ENCODE measurements around the gene NHP2.

The NHP2 gene

GRCh38 chr5:178192244-178192643 lies 38.6 kb upstream of the NHP2 start:
- 94% methylated on average over 2 of the region's 2 CpGs for WGBS
- H3K4me3 ChIP-seq (ENCODE audit: insufficient read depth in 1 of 2, low read depth in 1 of 2, low read length in 2 of 2) = no peak overlapping the region

GRCh38 chr5:178191661-178192060 lies 38.0 kb upstream of the NHP2 start:
- Histone ChIP-seq H3K27me3 (ENCODE audit: control insufficient read depth in 1 of 2, insufficient read depth in 1 of 2, low read length in 2 of 2) (peaks cover 21 to 23% of the 10 kb centered on the region in 2 experiments), H3K4me3 (ENCODE audit: insufficient read depth in 1 of 2, low read depth in 1 of 2, low read length in 2 of 2) (no peak overlapping the region), H2BK12ac (ENCODE audit: low read length in 2 of 2) (no peak overlapping the region), H3K4ac (ENCODE audit: low read depth in 1 of 2, low read length in 2 of 2) (no peak overlapping the region), H3K23ac (ENCODE audit: low read length in 2 of 2) (no peak overlapping the region), H3K18ac (ENCODE audit: low read depth in 1 of 2, low read length in 2 of 2) (no peak overlapping the region), H3K4me2 (ENCODE audit: low read length, poor library complexity, severe bottlenecking) (no peak overlapping the region), H3K27ac (ENCODE audit: low read length, poor library complexity, severe bottlenecking) (no peak overlapping the region), H3K4me1 (ENCODE audit: control insufficient read depth, insufficient read depth, low read depth, low read length) (no peaks in the 10 kb centered on the region), H4K91ac (ENCODE audit: low read length) (no peak overlapping the region), H2BK120ac (ENCODE audit: low read depth, low read length) (no peak overlapping the region), H3K9ac (ENCODE audit: low read length) (no peak overlapping the region), H2BK5ac (ENCODE audit: low read depth, low read length, poor library complexity, severe bottlenecking) (no peak overlapping the region), H3K14ac (ENCODE audit: low read length in 2 of 2) (no peak overlapping the region), H3K36me3 (ENCODE audit: control insufficient read depth in 1 of 2, insufficient read depth in 2 of 2, low read depth in 1 of 2, low read length in 2 of 2) (no peaks in the 10 kb centered on the region), H2AK5ac (ENCODE audit: low read length, severe bottlenecking) (no peak overlapping the region), H2BK15ac (ENCODE audit: low read depth, poor library complexity, severe bottlenecking) (no peak overlapping the region), H4K8ac (ENCODE audit: low read length) (no peak overlapping the region), H3K79me1 (replicated peaks; ENCODE audit: low read length, poor library complexity, severe bottlenecking) (no peaks in the 10 kb centered on the region), H3K9me3 (ENCODE audit: control insufficient read depth, low read length) (no peaks in the 10 kb centered on the region), H2AFZ (ENCODE audit: low read depth, low read length) (no peak overlapping the region)
- DNase-seq = no peak
- WGBS = 83% methylated on average over 1 of the region's 4 CpGs

More at GRCh38 chr5:178192244-178192643, 38.6 kb upstream of the NHP2 start:
- no peak overlapping the region for H4K8ac ChIP-seq (ENCODE audit: low read length)
- no peaks in the 10 kb centered on the region for H3K79me1 ChIP-seq (replicated peaks; ENCODE audit: low read length, poor library complexity, severe bottlenecking)
- no peak overlapping the region for H4K91ac ChIP-seq (ENCODE audit: low read length)
- H3K9me3 ChIP-seq (ENCODE audit: control insufficient read depth, low read length) = no peaks in the 10 kb centered on the region
- DNase-seq = no peak
- no peak overlapping the region for H2AK5ac ChIP-seq (ENCODE audit: low read length, severe bottlenecking)
- no peak overlapping the region for H2BK15ac ChIP-seq (ENCODE audit: low read depth, poor library complexity, severe bottlenecking)
- H3K27ac ChIP-seq (ENCODE audit: low read length, poor library complexity, severe bottlenecking) = no peak overlapping the region
- no peak overlapping the region for H3K4ac ChIP-seq (ENCODE audit: low read depth in 1 of 2, low read length in 2 of 2)
- H2BK120ac ChIP-seq (ENCODE audit: low read depth, low read length) = no peak overlapping the region
- no peak overlapping the region for H3K18ac ChIP-seq (ENCODE audit: low read depth in 1 of 2, low read length in 2 of 2)
- no peak overlapping the region for H2BK5ac ChIP-seq (ENCODE audit: low read depth, low read length, poor library complexity, severe bottlenecking)
- H3K23ac ChIP-seq (ENCODE audit: low read length in 2 of 2) = no peak overlapping the region
- H2AFZ ChIP-seq (ENCODE audit: low read depth, low read length) = no peak overlapping the region
- no peak overlapping the region for H3K4me2 ChIP-seq (ENCODE audit: low read length, poor library complexity, severe bottlenecking)
- H3K14ac ChIP-seq (ENCODE audit: low read length in 2 of 2) = no peak overlapping the region
- H2BK12ac ChIP-seq (ENCODE audit: low read length in 2 of 2) = no peak overlapping the region
- no peaks in the 10 kb centered on the region for H3K4me1 ChIP-seq (ENCODE audit: control insufficient read depth, insufficient read depth, low read depth, low read length)
- H3K27me3 ChIP-seq (ENCODE audit: control insufficient read depth in 1 of 2, insufficient read depth in 1 of 2, low read length in 2 of 2) = peaks cover 21 to 23% of the 10 kb centered on the region in 2 experiments
- H3K36me3 ChIP-seq (ENCODE audit: control insufficient read depth in 1 of 2, insufficient read depth in 2 of 2, low read depth in 1 of 2, low read length in 2 of 2) = no peaks in the 10 kb centered on the region
- H3K9ac ChIP-seq (ENCODE audit: low read length) = no peak overlapping the region

DNA sequence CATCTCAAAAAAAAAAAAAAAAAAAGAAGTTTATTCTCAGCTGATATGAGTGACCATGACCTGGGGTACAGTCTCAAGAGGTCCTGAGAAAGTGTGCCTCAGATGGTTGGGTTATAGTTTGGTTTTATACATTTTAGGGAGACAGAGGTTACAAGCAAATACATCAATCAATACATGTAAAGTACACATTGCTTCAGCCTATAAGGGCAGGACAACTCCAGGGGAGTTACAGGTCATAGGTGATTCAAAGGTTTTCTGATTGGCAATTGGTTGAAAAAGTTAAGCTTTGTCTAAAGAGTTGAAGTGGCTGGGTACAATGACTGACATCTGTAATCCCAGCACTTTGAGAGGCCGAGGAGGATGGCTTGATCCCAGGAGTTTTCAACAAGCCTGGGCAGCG lies 35.7 kb upstream of the NHP2 start:
- H3K9me3 ChIP-seq (ENCODE audit: control insufficient read depth, low read length) = no peaks in the 10 kb centered on the region
- H3K4me2 ChIP-seq (ENCODE audit: low read length, poor library complexity, severe bottlenecking) = no peak overlapping the region
- no peak overlapping the region for H2AFZ ChIP-seq (ENCODE audit: low read depth, low read length)
- no peak overlapping the region for H3K4me3 ChIP-seq (ENCODE audit: insufficient read depth in 1 of 2, low read depth in 1 of 2, low read length in 2 of 2)
- H3K14ac ChIP-seq (ENCODE audit: low read length in 2 of 2) = no peak overlapping the region
- H2BK5ac ChIP-seq (ENCODE audit: low read depth, low read length, poor library complexity, severe bottlenecking) = no peak overlapping the region
- 44% methylated on average over 2 of the region's 2 CpGs for WGBS
- H3K4me1 ChIP-seq (ENCODE audit: control insufficient read depth, insufficient read depth, low read depth, low read length) = no peaks in the 10 kb centered on the region
- H4K8ac ChIP-seq (ENCODE audit: low read length) = no peak overlapping the region
- H2BK12ac ChIP-seq (ENCODE audit: low read length in 2 of 2) = no peak overlapping the region
- no peak for DNase-seq
- H3K18ac ChIP-seq (ENCODE audit: low read depth in 1 of 2, low read length in 2 of 2) = no peak overlapping the region
- H3K27me3 ChIP-seq (ENCODE audit: control insufficient read depth in 1 of 2, insufficient read depth in 1 of 2, low read length in 2 of 2) = peaks cover 7 to 17% of the 10 kb centered on the region in 2 experiments
- no peak overlapping the region for H3K27ac ChIP-seq (ENCODE audit: low read length, poor library complexity, severe bottlenecking)
- no peak overlapping the region for H2BK120ac ChIP-seq (ENCODE audit: low read depth, low read length)
- H4K91ac ChIP-seq (ENCODE audit: low read length) = no peak overlapping the region
- no peak overlapping the region for H2AK5ac ChIP-seq (ENCODE audit: low read length, severe bottlenecking)
- H3K9ac ChIP-seq (ENCODE audit: low read length) = no peak overlapping the region
- no peak overlapping the region for H2BK15ac ChIP-seq (ENCODE audit: low read depth, poor library complexity, severe bottlenecking)
- H3K4ac ChIP-seq (ENCODE audit: low read depth in 1 of 2, low read length in 2 of 2) = no peak overlapping the region
- H3K23ac ChIP-seq (ENCODE audit: low read length in 2 of 2) = no peak overlapping the region
- H3K79me1 ChIP-seq (replicated peaks; ENCODE audit: low read length, poor library complexity, severe bottlenecking) = no peaks in the 10 kb centered on the region
- no peaks in the 10 kb centered on the region for H3K36me3 ChIP-seq (ENCODE audit: control insufficient read depth in 1 of 2, insufficient read depth in 2 of 2, low read depth in 1 of 2, low read length in 2 of 2)

- Histone ChIP-seq H3K27ac (ENCODE audit: low read length, poor library complexity, severe bottlenecking) (no peak within 1 kb of the TSS), H2AK5ac (ENCODE audit: low read length, severe bottlenecking) (no peak within 1 kb of the TSS)
- WGBS = 94% methylated on average over 15 of the region's 27 CpGs
These were observed 33.3 kb upstream of the NHP2 start, which contains the start of gene GMCL2 for GRCh38 chr5:178187014-178187413. GMCL2 (minus strand) TSS chr5:178187371; CDS start chr5:178187299, 72 bp downstream.

More at GRCh38 chr5:178187014-178187413, 33.3 kb upstream of the NHP2 start, which contains the start of gene GMCL2:
- H2BK5ac ChIP-seq (ENCODE audit: low read depth, low read length, poor library complexity, severe bottlenecking) = no peak within 1 kb of the TSS
- no peak within 1 kb of the TSS for H2AFZ ChIP-seq (ENCODE audit: low read depth, low read length)
- no peaks in the 10 kb centered on the region for H3K4me1 ChIP-seq (ENCODE audit: control insufficient read depth, insufficient read depth, low read depth, low read length)
- no peak within 1 kb of the TSS for H3K14ac ChIP-seq (ENCODE audit: low read length in 2 of 2)
- no peaks in the 10 kb centered on the region for H3K36me3 ChIP-seq (ENCODE audit: control insufficient read depth in 1 of 2, insufficient read depth in 2 of 2, low read depth in 1 of 2, low read length in 2 of 2)
- H3K4ac ChIP-seq (ENCODE audit: low read depth in 1 of 2, low read length in 2 of 2) = no peak within 1 kb of the TSS
- no peak within 1 kb of the TSS for H3K9ac ChIP-seq (ENCODE audit: low read length)
- no peak within 1 kb of the TSS for H3K23ac ChIP-seq (ENCODE audit: low read length in 2 of 2)
- H3K27me3 ChIP-seq (ENCODE audit: control insufficient read depth in 1 of 2, insufficient read depth in 1 of 2, low read length in 2 of 2) = no peaks in the 10 kb centered on the region
- no peak within 1 kb of the TSS for H4K8ac ChIP-seq (ENCODE audit: low read length)
- no peak within 1 kb of the TSS for H2BK120ac ChIP-seq (ENCODE audit: low read depth, low read length)
- H4K91ac ChIP-seq (ENCODE audit: low read length) = no peak within 1 kb of the TSS
- H3K4me3 ChIP-seq (ENCODE audit: insufficient read depth in 1 of 2, low read depth in 1 of 2, low read length in 2 of 2) = no peak within 1 kb of the TSS
- H3K18ac ChIP-seq (ENCODE audit: low read depth in 1 of 2, low read length in 2 of 2) = no peak within 1 kb of the TSS
- H3K4me2 ChIP-seq (ENCODE audit: low read length, poor library complexity, severe bottlenecking) = no peak within 1 kb of the TSS
- H2BK12ac ChIP-seq (ENCODE audit: low read length in 2 of 2) = no peak within 1 kb of the TSS
- H3K79me1 ChIP-seq (replicated peaks; ENCODE audit: low read length, poor library complexity, severe bottlenecking) = no peaks in the 10 kb centered on the region
- no peaks in the 10 kb centered on the region for H3K9me3 ChIP-seq (ENCODE audit: control insufficient read depth, low read length)
- no peak for DNase-seq
- H2BK15ac ChIP-seq (ENCODE audit: low read depth, poor library complexity, severe bottlenecking) = no peak within 1 kb of the TSS

Measured in mesenchymal stem cell (in vitro differentiated cells and primary cell).